GM21423 (cell line): ENCODE measurements around the gene FOXP1.
"Not testable (repeated sequence)": the region's sequence is repeated elsewhere in the genome, so short reads cannot be mapped to it uniquely, and the experiment has no call there.

Experiments
- ATAC-seq: cut with Tn5 transposase; IDR thresholded peaks from one replicate; pipeline ENCODE4 v1.9.1; 2021; ENCODE audit warnings: mild to moderate bottlenecking, moderate library complexity; ENCODE audit not compliant: unreplicated experiment

FOXP1 gene

GRCh38 chr3:71454512-71455403 is 128.8 kb downstream of the FOXP1 start:
- ATAC-seq = no peak

GRCh38 chr3:71453822-71454511 is 129.6 kb downstream of the FOXP1 start:
- no peak for ATAC-seq

- ATAC-seq = no peak
Measured at GRCh38 chr3:71453319-71453718, 130.2 kb downstream of the FOXP1 start.

DNA sequence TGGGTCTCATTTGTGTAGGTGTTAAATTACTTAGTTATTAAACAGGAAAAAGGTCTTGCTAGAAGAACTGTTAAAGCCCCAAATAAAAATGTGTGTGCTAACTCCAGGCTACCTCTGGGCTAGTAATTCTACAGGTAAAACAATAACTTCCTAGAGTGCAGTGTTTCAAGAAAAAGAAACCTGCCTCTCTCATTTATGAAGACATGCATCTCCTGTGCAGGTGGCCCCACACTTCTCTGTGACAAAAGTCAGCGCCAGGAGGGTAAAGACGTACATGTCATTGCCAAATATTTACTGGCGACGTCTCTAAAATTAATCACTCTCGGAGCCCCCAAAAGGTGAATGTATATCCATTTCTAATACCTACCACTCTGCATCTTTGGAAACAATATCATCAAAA is 131.7 kb downstream of the FOXP1 start:
- ATAC-seq = no peak

- ATAC-seq = no peak
Measured at GRCh38 chr3:71451060-71451459, 132.5 kb downstream of the FOXP1 start.

DNA sequence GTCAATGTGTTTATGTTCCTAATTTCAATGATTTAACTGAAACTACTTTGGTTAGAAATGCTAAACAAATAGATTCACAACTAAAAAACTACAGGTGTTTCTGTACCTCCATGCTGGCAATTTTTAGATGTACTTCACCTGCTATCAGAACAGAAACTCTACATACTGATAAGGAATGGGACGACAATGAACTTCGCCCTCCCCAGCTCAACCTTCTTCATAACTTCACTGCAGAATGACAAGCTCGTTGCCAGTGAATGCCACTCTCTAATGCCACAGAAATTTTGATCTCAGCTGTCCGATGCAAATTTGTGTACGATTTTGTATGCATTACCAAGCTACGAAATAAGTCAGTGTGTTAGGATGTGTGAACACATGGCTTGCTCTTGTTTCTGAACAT is 133.4 kb downstream of the FOXP1 start:
- no peak for ATAC-seq

- no peak for ATAC-seq
Measured at GRCh38 chr3:71447803-71448202, 135.7 kb downstream of the FOXP1 start.

GRCh38 chr3:71447197-71447596 is 136.3 kb downstream of the FOXP1 start:
- no peak for ATAC-seq

DNA sequence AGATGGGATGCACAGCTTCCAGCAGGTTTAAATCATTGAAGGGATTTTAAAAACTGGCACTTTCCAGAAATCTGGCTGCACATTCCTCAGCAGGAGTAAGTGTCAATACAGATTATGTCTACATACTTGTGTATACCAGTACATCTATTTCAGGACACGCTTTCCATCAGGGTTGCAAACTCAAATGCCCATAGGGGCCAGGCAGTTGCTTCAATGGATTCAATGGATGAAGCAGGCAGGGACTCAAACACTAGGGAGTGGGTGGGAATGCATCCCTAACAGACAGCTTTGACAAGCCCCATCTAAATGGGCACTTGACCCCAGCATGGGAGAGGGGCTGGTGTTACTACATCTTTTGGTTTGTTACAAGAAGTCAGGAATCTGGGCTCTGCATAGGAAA is 136.8 kb downstream of the FOXP1 start:
- ATAC-seq = no peak

GRCh38 chr3:71446260-71446659 is 137.3 kb downstream of the FOXP1 start:
- ATAC-seq = no peak

GRCh38 chr3:71444861-71445259 is 138.7 kb downstream of the FOXP1 start:
- no peak for ATAC-seq

DNA sequence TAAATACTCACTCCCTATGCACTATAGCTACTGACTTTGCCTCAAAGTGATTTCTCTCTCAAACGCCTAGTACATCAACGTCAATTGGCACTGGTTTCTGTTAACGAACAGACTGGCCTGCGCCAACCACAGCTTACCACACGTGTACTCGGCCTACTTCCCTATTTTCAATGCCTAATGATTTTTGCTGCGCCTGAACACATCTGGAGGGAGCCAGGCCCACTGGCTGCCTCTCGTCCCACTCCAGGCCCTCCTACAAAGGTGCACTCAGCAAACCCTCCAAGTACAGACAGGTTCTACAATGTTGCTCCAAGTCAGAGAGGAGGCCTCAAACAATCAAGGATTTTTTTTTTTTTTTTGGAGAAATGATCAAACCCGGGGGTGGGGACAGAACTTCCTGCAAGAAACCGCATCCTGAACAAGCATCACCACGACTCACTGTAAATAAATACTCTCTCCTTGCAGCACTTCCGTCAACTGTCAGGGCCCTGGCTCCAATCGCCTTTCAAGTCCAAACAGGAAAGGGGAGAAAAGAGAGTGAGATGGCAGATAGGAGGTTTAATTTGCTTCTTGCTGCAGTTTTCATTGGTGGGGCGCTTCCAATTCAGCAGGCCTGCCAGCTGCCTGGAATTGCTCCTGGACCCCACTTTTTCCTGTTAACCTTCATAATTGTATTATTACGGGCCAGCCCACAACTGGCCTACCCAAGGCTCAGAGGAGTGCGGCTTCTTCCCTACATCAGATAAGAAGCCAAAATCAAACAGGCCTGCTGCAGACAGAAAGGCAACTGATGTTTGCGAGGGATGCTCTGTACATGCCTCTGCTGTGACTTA is 139.3 kb downstream of the FOXP1 start:
- peak; percentile 91 for ATAC-seq

DNA sequence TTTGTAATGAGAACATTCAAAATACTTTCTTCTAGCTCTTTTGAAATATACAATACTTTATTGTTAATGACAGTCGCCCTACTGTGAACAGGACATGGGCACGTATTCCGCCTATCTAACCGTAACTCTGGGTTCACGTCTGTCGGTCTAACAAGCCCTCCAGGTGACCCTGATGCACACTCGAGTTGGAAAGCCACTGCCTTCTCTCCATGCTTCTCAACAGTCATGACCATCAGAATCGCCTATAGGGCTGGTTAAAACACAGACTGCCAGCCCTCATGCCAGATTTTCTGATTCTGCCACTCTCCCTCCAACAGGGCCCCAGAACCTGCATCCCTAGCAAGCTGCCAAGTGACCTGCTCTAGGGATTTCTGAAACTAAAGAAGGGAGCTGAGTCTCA is 140.2 kb downstream of the FOXP1 start:
- no peak for ATAC-seq

- ATAC-seq = no peak
Measured at GRCh38 chr3:71442652-71443042, 140.9 kb downstream of the FOXP1 start.

DNA sequence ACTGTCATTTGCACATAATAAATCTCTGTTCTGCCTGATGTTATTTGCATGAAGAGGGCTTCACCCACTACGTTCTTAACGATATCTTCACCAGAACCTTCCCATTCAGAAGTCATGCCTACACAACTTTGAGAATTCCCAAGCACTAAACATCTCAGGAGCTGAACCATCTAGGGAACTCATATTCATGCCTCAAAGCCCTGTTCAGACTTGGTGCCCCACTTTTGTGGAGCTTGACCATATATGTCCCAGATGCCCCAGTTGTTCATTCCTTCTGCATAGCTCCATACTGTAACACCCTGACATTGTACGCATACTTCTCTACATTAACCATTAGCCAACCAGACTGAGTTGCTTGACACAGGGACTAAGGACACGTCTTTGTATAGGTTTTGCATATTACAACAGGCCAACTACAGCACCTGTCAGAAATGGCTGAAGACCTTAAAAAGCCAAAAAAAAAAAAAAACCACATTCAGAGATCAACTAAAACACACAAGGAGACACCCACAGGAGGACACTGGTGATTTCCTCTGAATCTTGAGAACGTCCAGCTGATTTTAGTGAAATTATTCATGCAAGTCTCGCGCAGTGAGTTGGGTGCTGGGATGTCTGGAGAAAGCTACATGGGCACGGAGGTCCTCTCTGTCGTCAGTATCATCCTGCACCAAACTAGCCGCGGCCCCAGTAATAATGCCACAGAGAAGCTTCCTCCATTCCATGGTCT is 141.4 kb downstream of the FOXP1 start:
- peak; percentile 31 for ATAC-seq

GRCh38 chr3:71441217-71441924 is 142.2 kb downstream of the FOXP1 start:
- no peak for ATAC-seq

GRCh38 chr3:71438904-71439303 is 144.6 kb downstream of the FOXP1 start:
- ATAC-seq = no peak

DNA sequence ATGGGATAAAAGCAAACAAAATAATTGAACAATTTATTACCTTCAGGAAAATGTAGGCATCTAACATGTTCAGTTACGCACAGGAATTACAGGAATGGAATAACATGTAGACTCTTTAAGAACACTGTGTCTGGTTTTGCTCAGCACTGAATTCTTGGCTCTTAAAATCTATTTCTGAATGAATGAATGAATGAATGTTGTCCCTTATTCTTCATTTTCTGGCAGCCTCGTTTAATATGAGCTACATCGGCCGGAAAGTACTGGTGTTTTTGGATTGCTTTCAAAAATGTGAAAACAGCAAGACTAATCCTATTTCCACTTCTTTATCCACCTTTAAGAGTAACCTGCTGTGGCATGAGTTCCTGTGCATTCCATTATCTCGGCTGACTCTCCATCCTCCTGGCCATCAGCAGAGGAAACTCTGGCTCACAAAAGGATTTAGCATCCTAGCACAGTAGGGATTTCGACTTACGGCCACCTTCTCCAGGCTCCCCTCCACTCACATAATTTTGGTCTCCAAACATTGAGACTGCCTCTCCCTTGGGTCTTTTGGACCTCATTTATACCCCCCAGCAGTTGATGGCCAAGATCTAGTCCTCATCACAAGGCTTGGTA is 145.3 kb downstream of the FOXP1 start:
- ATAC-seq = no peak

DNA sequence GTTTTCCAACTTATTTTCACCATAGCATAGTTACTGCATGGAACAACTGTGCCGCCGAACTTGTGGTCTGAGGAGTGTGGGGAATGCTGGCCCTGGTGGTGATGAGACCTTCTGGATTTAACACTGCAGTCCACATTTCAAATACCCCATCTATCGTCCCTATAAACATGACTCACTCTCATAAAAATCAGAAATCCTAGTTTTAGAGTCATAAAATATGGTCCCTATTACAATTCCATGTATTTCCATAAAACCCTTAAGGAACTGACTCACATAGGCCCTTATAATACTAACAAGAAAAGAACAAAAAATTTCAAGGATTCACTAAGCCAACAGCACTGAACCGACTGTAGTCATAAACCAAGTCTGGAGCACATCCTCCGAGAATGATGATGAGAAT is 147.2 kb downstream of the FOXP1 start:
- ATAC-seq = no peak

DNA sequence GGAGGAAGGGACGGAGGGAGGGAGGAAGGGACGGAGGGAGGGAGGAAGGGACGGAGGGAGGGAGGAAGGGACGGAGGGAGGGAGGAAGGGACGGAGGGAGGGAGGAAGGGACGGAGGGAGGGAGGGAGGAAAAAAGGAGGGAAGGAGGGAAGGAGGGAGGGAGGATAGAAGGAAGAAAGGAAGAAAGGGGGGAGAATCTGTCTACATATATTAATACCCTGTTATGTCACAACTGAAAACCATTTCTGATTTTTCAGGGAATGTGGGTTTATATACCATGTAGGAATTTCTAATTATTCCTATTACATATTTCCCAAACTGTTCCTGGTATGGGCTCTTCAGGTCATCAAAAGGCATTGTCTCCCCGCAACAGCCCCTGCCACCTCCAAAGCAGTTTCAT is 147.7 kb downstream of the FOXP1 start:
- ATAC-seq = not testable (repeated sequence)
